Colonic mucosa (tissue), 4 donors: ENCODE data around the gene GIPR. TPM values are rescaled to one million over a fixed set of nuclear protein-coding genes. Genes with fewer than 3 reads are reported as not detected.

Source experiments
- DNase-seq: peaks from one replicate; pipeline ENCODE4 v3.0.0-alpha.2; 2020
- H3K27ac ChIP-seq: fragments of 200-600 bp; one replicate; pipeline ENCODE4 v1.8.0; 2021
- H3K27me3 ChIP-seq: fragments of 200-600 bp; one replicate; pipeline ENCODE4 v1.8.0; 2021
- H3K36me3 ChIP-seq: fragments of 200-600 bp; one replicate; pipeline ENCODE4 v1.8.0; 2021
- H3K4me1 ChIP-seq: fragments of 200-600 bp; one replicate; pipeline ENCODE4 v1.8.0; 2021; ENCODE audit warnings: mild to moderate bottlenecking
- H3K4me3 ChIP-seq: fragments of 200-600 bp; one replicate; pipeline ENCODE4 v1.8.0; 2021
- H3K9ac ChIP-seq, 2 donors: one replicate each; pipeline ENCODE4 v1.7.0; 2013; ENCODE audit warnings: control low read depth in 2 of 2, low read depth in 2 of 2, low read length in 2 of 2
- H3K9me3 ChIP-seq: fragments of 200-600 bp; one replicate; pipeline ENCODE4 v1.8.0; 2021
- intact Hi-C: fragments of 100-400 bp; cut with DNase I; formaldehyde crosslinking; loops from one replicate; pipeline ENCODE4 v1.14.1; 2022
- total RNA-seq, 2 donors: library from RNA; stranded (reverse); fragmentation: NEBNext Ultra II Directional in 1 of 2; extraction: Animal tissue kit (Norgen Biotek cat#: 25700) in 1 of 2; gene quantifications; one replicate each; pipeline ENCODE4 v1.2.1, GENCODE V29; 2021
- TF ChIP-seq, protein P1 (sequence below): fragments of 200-600 bp; IDR thresholded peaks from one replicate; pipeline ENCODE4 v1.8.0; 2022; ENCODE audit warnings: antibody characterized with exemption, mild to moderate bottlenecking
- donor health status: healthy.
- donor health status: DM: no; HTN: no; CAD: no.
- donor health status: DM: no; HTN: no; CAD: no.

Gene GIPR
- total RNA-seq, 2 donors from 2014 or later: 8.3 to 9.5 TPM

DNA sequence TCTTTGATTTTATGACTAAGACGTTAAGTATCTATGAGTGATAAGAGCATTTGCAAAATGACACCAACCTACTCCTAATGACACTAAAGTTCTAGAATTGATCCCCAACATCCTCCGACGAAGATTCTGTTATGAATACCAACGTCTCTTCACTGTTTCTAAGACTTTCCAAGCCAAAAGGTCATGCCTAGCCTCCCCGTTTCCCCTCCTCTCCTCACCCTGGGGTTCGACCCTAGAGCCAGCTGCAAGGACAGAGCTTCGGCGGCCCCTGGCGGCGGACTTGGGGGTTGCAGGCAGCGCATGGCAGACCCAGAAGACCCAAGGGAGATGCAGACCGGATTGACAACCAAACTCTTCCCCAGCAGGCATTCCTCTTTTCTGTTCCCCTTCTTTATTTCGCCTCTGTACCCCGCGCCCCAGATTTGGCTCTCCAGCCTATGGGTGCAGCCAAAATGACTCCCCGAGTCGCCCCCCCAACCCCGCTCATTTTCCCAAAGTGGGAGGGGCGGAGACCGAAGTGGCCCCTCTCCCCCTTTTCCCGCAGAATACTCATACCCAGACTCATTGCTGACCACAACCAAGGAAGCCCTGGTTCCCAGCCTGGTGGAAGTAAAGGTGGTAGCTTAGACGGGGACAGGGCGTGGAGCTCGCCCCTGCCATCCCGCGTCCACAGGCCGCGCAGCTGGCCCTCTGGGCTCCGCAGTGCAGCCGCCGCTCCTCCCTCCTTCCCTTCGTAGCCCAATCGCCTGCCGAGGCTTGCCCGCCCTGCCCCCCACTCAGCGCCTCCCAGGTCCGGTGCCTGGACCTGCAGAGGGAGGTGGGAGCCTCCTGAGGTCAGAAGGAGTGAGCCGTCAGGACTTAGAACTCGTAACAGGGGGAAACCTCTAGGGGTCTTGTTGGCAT lies 24.7 kb upstream of the GIPR start:
- intact Hi-C loops: loop anchor here (2.0 to 10.0 kb wide), 2 partner anchors 36 to 118 kb away; no protein-coding TSS in a partner anchor
- H3K9ac ChIP-seq: no peak overlapping the region
- H3K4me1 ChIP-seq: peaks cover 8% of the 10 kb centered on the region
- peak overlapping the region; percentile 67 for H3K27ac ChIP-seq
- DNase-seq: peak; percentile 94
- peaks cover 18% of the 10 kb centered on the region for H3K27me3 ChIP-seq
- H3K36me3 ChIP-seq: no peaks in the 10 kb centered on the region
- H3K9me3 ChIP-seq: no peaks in the 10 kb centered on the region
- no peak overlapping the region for H3K4me3 ChIP-seq
- TF ChIP-seq, protein P1, sequence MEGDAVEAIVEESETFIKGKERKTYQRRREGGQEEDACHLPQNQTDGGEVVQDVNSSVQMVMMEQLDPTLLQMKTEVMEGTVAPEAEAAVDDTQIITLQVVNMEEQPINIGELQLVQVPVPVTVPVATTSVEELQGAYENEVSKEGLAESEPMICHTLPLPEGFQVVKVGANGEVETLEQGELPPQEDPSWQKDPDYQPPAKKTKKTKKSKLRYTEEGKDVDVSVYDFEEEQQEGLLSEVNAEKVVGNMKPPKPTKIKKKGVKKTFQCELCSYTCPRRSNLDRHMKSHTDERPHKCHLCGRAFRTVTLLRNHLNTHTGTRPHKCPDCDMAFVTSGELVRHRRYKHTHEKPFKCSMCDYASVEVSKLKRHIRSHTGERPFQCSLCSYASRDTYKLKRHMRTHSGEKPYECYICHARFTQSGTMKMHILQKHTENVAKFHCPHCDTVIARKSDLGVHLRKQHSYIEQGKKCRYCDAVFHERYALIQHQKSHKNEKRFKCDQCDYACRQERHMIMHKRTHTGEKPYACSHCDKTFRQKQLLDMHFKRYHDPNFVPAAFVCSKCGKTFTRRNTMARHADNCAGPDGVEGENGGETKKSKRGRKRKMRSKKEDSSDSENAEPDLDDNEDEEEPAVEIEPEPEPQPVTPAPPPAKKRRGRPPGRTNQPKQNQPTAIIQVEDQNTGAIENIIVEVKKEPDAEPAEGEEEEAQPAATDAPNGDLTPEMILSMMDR: peak; percentile 98

DNA sequence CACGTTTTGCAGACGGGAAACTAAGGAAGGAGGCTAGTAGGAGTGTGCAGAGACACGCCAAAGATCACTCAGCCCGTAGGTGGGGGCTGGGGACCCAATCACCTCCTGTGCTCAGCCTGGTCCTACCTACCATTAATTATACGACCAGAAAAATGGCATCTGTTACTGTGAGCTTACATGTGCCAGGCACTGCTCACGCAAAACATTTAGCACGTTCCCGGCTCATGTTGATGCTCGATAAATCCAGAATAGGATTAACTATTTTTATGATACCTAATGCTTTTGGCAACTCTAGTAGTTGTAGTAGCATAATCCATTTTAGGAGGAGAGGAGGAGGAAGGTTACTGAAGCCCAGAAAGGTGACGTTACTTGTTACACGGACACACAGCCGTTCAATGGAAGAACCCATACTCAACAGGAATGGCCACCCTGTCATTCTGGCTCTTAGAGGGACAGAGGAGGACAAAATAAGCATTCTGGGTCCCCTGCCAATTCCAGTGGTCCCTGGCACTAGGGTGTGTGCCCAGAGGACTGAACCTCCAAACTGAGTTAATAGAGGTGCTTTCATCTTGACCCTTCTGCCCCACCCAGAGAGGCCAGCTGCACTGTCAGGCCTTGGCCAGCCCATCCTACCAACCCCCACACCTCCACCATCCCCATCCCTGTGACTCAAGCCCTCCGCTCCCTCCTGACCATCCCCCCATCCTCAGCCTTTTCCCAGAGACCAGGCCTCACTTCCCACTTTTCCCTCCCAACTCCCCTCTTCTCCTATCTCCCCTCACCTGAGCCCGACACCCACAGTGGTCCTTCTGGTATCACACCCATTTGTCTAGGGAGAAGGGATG lies 23.9 kb upstream of the GIPR start:
- H3K36me3 ChIP-seq: no peaks in the 10 kb centered on the region
- no peaks in the 10 kb centered on the region for H3K9me3 ChIP-seq
- peaks cover 18% of the 10 kb centered on the region for H3K27me3 ChIP-seq
- H3K27ac ChIP-seq: no peak overlapping the region
- peak overlapping the region in 1 of 2 donors; percentile 19 for H3K9ac ChIP-seq
- H3K4me3 ChIP-seq: no peak overlapping the region
- DNase-seq: no peak
- H3K4me1 ChIP-seq: peaks cover 7% of the 10 kb centered on the region
- TF ChIP-seq, protein P1: no peak
- intact Hi-C loops: loop anchor here (2.0 to 10.0 kb wide), 2 partner anchors 37 to 119 kb away; no protein-coding TSS in a partner anchor

DNA sequence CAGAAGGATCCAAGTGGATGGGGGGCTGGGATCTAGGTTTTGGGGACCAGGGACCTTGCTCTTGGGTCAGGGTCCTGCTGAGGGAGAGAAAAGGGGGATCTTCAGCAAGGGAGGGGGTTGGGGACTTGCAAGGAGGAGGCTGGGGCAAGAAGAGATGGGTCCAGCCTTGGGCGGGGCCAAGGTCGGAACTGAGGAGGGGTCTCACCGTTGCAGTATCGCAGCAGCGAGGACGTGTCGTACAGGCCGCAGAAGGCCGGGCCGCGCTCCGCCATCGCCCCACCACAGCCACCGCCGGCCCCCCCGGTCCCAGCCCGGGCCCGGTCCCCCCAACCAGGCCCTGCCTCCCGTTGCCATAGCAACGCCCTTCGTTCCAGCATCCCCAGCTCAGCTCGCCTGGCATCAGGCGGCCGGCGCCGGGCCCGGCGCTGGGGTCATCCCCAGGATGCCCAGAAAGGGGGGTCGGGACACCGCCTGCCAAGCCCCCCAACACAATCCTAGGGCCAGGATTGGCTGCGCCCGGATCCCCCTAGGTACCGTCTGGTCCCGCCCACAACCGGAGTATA lies 22.9 kb upstream of the GIPR start:
- TF ChIP-seq, protein P1: no peak
- Histone ChIP-seq H3K9ac (peak overlapping the region in 1 of 2 donors; percentile 19), H3K4me3 (no peak overlapping the region), H3K9me3 (no peaks in the 10 kb centered on the region), H3K36me3 (no peaks in the 10 kb centered on the region), H3K27me3 (peaks cover 18% of the 10 kb centered on the region), H3K27ac (no peak overlapping the region), H3K4me1 (peaks cover 7% of the 10 kb centered on the region)
- intact Hi-C loops: loop anchor here (10.0 kb wide), 1 partner anchor 120 kb away; no protein-coding TSS in a partner anchor
- no peak for DNase-seq

DNA sequence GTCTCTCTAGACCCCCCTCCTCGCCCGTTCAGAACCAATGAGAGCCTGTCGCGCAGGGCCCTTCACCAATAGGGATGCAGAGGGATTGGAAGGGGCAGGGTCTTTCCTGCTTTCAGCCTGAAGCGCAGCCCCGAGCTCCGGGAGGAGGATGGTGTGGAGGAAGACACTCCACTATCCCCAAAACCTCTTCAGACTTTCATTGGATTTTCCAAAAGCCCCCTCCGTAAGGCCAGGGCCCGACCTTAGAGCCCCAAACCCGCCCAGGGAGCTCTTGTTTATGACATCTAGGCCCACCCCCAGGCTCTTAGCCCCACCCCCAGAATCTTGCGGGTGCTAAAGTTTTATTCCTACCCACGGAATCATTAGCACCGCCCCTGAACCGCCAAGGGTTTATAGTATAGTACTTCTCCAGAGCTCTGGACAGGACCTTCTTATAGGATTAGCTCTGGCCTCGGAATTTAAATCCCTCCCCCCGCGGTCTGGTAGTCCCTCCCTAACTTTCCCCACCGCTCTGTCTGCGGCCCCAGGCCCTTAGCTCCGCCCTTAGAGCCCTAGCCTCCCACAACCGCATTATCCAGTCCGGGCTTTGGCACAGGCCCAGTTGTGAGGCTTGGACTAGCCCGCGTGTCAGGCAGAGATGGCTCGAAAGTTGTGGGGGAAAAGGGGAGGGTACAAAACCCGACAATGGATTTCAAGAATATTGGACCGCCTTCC lies 22.2 kb upstream of the GIPR start:
- Histone ChIP-seq H3K9ac (no peak overlapping the region), H3K27ac (no peak overlapping the region), H3K27me3 (peaks cover 18% of the 10 kb centered on the region), H3K9me3 (no peaks in the 10 kb centered on the region), H3K4me3 (no peak overlapping the region), H3K36me3 (no peaks in the 10 kb centered on the region), H3K4me1 (peaks cover 7% of the 10 kb centered on the region)
- TF ChIP-seq, protein P1: no peak
- peak; percentile 71 for DNase-seq
- intact Hi-C loops: loop anchor here (10.0 kb wide), 1 partner anchor 121 kb away; no protein-coding TSS in a partner anchor
